HepG2 (cell line): ENCODE results near the gene CTRL. TPM values are rescaled to one million over a fixed set of nuclear protein-coding genes. Genes with fewer than 3 reads are reported as not detected.
A peak's percentile ranks its signal among the peaks of the same experiment; 100 is the strongest.

Experiments
- ATAC-seq: fragments of 200-7000 bp; cut with Tn5 transposase; 3 replicates; pipeline ENCODE4 v1.9.1; 2020; ENCODE audit warnings: mild to moderate bottlenecking, moderate library complexity
- BruUV-seq: library from RNA; stranded (reverse); fragments of 400-500 nt; replicated peaks from 2 replicates; lab custom pipeline; 2021; lab: Mats Ljungman, UMichigan
- CTCF ChIA-PET: fragments of 300-600 bp; formaldehyde crosslinking; extraction: SDS; loops from one replicate; lab custom pipeline; 2021; ENCODE audit warnings: low total read pairs, inconsistent platforms, low intra/inter-chr PET ratio; lab: Yijun Ruan, JAX
- POLR2A ChIA-PET: fragments of 350-600 bp; sonication (Branson Sonifier 250); formaldehyde crosslinking; loops from one replicate; lab custom pipeline; 2020; ENCODE audit warnings: antibody characterized with exemption, inconsistent platforms; lab: Yijun Ruan, JAX
- DNase-seq: peaks from one replicate; pipeline ENCODE4 v3.0.0-alpha.2; 2015; ENCODE audit warnings: low spot score
- FAIRE-seq: peaks from 3 replicates; lab custom pipeline; 2011; peaks lifted over from hg19 to GRCh38; lab: Jason Lieb, UNC
- H2AFZ ChIP-seq: one replicate; pipeline ENCODE4 v1.6.1; 2011; ENCODE audit warnings: low read length, inconsistent platforms
- H3K27ac ChIP-seq: fragments of 300-600 bp; 3 replicates; pipeline ENCODE4 v1.8.0; 2011; ENCODE audit warnings: mixed run types, mild to moderate bottlenecking, mixed read lengths, low read length, inconsistent platforms; ENCODE audit not compliant: insufficient read depth; ENCODE audit errors: extremely low read length
- H3K27me3 ChIP-seq, 2 experiments: fragments of 200-600 bp in 1 of 2; 2 replicates in 1 of 2; 3 replicates in 1 of 2; pipeline versions ENCODE4 v1.6.0 to v1.8.0; 2011; ENCODE audit warnings: low read length in 2 of 2, mild to moderate bottlenecking in 2 of 2, moderate library complexity in 2 of 2, inconsistent platforms in 1 of 2; ENCODE audit not compliant: insufficient read depth in 2 of 2, control insufficient read depth in 1 of 2
- H3K36me3 ChIP-seq, 2 experiments: fragments of 200-600 bp in 1 of 2; replicated peaks in 1 of 2; 2 replicates in 1 of 2; 3 replicates in 1 of 2; pipeline versions ENCODE4 v1.5.1 to v1.8.0; 2011; ENCODE audit warnings: low read length in 2 of 2, inconsistent platforms in 1 of 2; ENCODE audit not compliant: insufficient read depth in 2 of 2, control insufficient read depth in 1 of 2
- H3K4me1 ChIP-seq: 2 replicates; pipeline ENCODE4 v1.5.1; 2012; ENCODE audit warnings: low read length, inconsistent platforms; ENCODE audit not compliant: insufficient read depth
- H3K4me2 ChIP-seq: 2 replicates; pipeline ENCODE4 v1.6.0; 2011; ENCODE audit warnings: low read depth, low read length, inconsistent platforms
- H3K4me3 ChIP-seq, 3 experiments: fragments of 200-600 bp in 1 of 3; sonication (generic), shearing (Covaris generic) in 1 of 3; replicated peaks in 1 of 3; 2 replicates each; pipeline ENCODE4 v1.5.1; 2011 to 2016; ENCODE audit warnings: low read length in 3 of 3, inconsistent platforms in 2 of 3, low read depth in 2 of 3, mild to moderate bottlenecking in 2 of 3, control low read depth in 1 of 3, mixed read lengths in 1 of 3; ENCODE audit not compliant: insufficient read depth in 1 of 3
- H3K79me2 ChIP-seq: one replicate; pipeline ENCODE4 v1.6.1; 2011; ENCODE audit warnings: low read length, inconsistent platforms; ENCODE audit not compliant: insufficient read depth
- H3K9ac ChIP-seq: 2 replicates; pipeline ENCODE4 v1.6.0; 2011; ENCODE audit warnings: mild to moderate bottlenecking, low read depth, low read length, inconsistent platforms; ENCODE audit not compliant: insufficient read depth
- H3K9me3 ChIP-seq: 2 replicates; pipeline ENCODE4 v1.5.1; 2012; ENCODE audit warnings: mild to moderate bottlenecking, low read length
- H4K20me1 ChIP-seq: 2 replicates; pipeline ENCODE4 v1.6.0; 2011; ENCODE audit warnings: inconsistent platforms, mild to moderate bottlenecking, low read length, moderate library complexity; ENCODE audit not compliant: insufficient read depth
- CREB1 ChIP-seq, 2 experiments: fragments of 450-650 bp in 1 of 2; IDR thresholded peaks; 2 replicates each; pipeline ENCODE4 v1.6.1; 2016 to 2017; ENCODE audit warnings: control low read depth in 1 of 2, mild to moderate bottlenecking in 1 of 2, missing compliant biosample characterization in 1 of 2, missing genetic modification characterization in 1 of 2
- FOSL2 ChIP-seq: sonication (generic); formaldehyde crosslinking; IDR thresholded peaks from 2 replicates; pipeline ENCODE4 v1.4.0; 2020; ENCODE audit warnings: missing genetic modification reagents
- FOXA3 ChIP-seq: IDR thresholded peaks from 2 replicates; pipeline ENCODE4 v1.6.1; 2016; ENCODE audit warnings: missing genetic modification reagents, missing compliant biosample characterization
- MATR3 ChIP-seq: sonication (generic); formaldehyde crosslinking; IDR thresholded peaks from 2 replicates; pipeline ENCODE4 v1.4.0; 2020; ENCODE audit warnings: missing genetic modification reagents
- MZF1 ChIP-seq: sonication (generic); formaldehyde crosslinking; IDR thresholded peaks from 2 replicates; pipeline ENCODE4 v1.8.1; 2023; ENCODE audit warnings: mild to moderate bottlenecking, missing genetic modification reagents, borderline replicate concordance
- STAT5B ChIP-seq: sonication (generic); formaldehyde crosslinking; IDR thresholded peaks from 2 replicates; pipeline ENCODE4 v1.4.0; 2020; ENCODE audit warnings: missing genetic modification reagents
- ZNF101 ChIP-seq: sonication (generic); formaldehyde crosslinking; IDR thresholded peaks from 2 replicates; pipeline ENCODE4 v1.4.0; 2020; ENCODE audit warnings: mild to moderate bottlenecking, low read depth, missing genetic modification reagents, borderline replicate concordance
- ZNF263 ChIP-seq: sonication (generic); formaldehyde crosslinking; IDR thresholded peaks from 2 replicates; pipeline ENCODE4 v1.4.0; 2020; ENCODE audit warnings: missing genetic modification reagents
- WGBS: methylation state at CpG from one replicate; pipeline ENCODE4 v1.1.6; 2017; ENCODE audit warnings: low lambda C conversion rate; 5-methylcytosine and 5-hydroxymethylcytosine counted together
- in situ Hi-C: cut with HindIII; loops from 2 replicates; pipeline ENCODE4 v1.10.0; 2017; ENCODE audit warnings: low pct_unique_long_range_greater_than_20kb; ENCODE audit not compliant: extremely low pct_ligation_motif_present
- intact Hi-C: fragments of 100-400 bp; cut with micrococcal nuclease; formaldehyde crosslinking; loops from one replicate; pipeline ENCODE4 v1.10.0; 2022; ENCODE audit not compliant: unreplicated experiment
- polyA plus RNA-seq, 8 experiments: library from polyadenylated mRNA; depleted of rRNA in 3 of 8; stranded (reverse) in 7 of 8; unstranded in 1 of 8; fragments of >200 nt; fragmentation: Illumina TruSeq in 4 of 8; extraction: Trizol in 4 of 8; gene quantifications; 2 replicates each; pipeline versions ENCODE4 v1.2.1 to v1.2.3, GENCODE V29; 2011 to 2016; ENCODE audit warnings: low read depth in 4 of 8, missing spikeins in 1 of 8, mixed read lengths in 1 of 8; ENCODE audit not compliant: insufficient read depth in 1 of 8
- total RNA-seq, 5 experiments: library from RNA; depleted of rRNA; stranded (reverse); fragments of >200 nt; fragmentation: Illumina TruSeq; extraction: Trizol; gene quantifications; 2 replicates each; pipeline ENCODE4 v1.2.3, GENCODE V29; 2016; ENCODE audit warnings: low read depth in 1 of 5
- TF ChIP-seq, protein P1 (sequence below): sonication (generic); formaldehyde crosslinking; IDR thresholded peaks from 2 replicates; pipeline ENCODE4 v1.5.0; 2020; ENCODE audit warnings: missing genetic modification reagents
- TF ChIP-seq, protein P2 (sequence below): sonication (generic); formaldehyde crosslinking; IDR thresholded peaks from 2 replicates; pipeline ENCODE4 v1.8.0; 2022; ENCODE audit warnings: missing genetic modification reagents, mild to moderate bottlenecking, inconsistent platforms, borderline replicate concordance
- TF ChIP-seq, protein P3 (sequence below): sonication (generic); formaldehyde crosslinking; conservative IDR thresholded peaks from 2 replicates; pipeline ENCODE4 v1.4.0; 2020; ENCODE audit warnings: missing genetic modification reagents
- TF ChIP-seq, protein P4 (sequence below): IDR thresholded peaks from 2 replicates; pipeline ENCODE4 v1.6.1; 2016; ENCODE audit warnings: low read depth, control low read depth

CTRL gene
- total and polyA plus RNA-seq, 2 of the 13 experiments (the other 11 are each of a cell fraction or from before 2014, with no cell fraction given), result 1.9 to 2.7 TPM

DNA sequence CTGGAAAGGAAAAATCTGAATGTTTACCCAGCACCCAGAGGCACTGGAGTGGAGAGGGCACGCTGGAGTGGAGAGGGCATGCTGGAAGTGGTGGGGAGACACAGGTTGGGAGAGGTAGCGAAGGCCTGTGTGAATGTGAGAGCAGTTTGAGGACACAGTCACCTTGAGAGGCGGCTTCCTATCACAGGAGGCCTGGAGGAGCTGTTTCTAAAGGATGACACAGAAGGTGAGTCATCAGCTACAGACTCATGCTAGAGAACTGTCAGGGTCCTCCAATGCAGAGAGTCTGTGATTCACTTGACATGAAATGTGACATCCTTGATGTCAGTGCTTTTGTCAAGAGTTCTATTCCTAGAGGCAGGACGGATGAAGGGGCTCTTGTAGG lies 13.8 kb downstream of the CTRL start:
- Histone ChIP-seq H4K20me1 (peaks cover 6% of the 10 kb centered on the region; the same call in 1 of the 2 replicates), H3K27me3 (no peaks in the 10 kb centered on the region), H3K4me2 (no peak overlapping the region), H3K79me2 (no peaks in the 10 kb centered on the region), H3K9me3 (no peaks in the 10 kb centered on the region), H3K9ac (no peak overlapping the region), H3K36me3 (peaks cover 14 to 18% of the 10 kb centered on the region in 2 experiments; a peak in 4 of 5 replicates), H3K27ac (no peak overlapping the region), H2AFZ (no peak overlapping the region), H3K4me3 (no peak overlapping the region), H3K4me1 (peaks cover 34% of the 10 kb centered on the region)
- ATAC-seq, result no peak
- in situ Hi-C loops (no loop called here), intact Hi-C loops (no loop called here)
- DNase-seq, result peak; percentile 53
- WGBS, result 90% methylated on average over 4 of the region's 4 CpGs
- TF ChIP-seq CREB1 (IDR thresholded peaks at IDR 0.05) (peak; percentile 61), CREB1 (CRISPR knock-in tag; IDR thresholded peaks at IDR 0.05) (no peak), FOXA3 (CRISPR knock-in tag) (no peak), FOSL2 (peak; percentile 71)
- TF ChIP-seq, protein P1, sequence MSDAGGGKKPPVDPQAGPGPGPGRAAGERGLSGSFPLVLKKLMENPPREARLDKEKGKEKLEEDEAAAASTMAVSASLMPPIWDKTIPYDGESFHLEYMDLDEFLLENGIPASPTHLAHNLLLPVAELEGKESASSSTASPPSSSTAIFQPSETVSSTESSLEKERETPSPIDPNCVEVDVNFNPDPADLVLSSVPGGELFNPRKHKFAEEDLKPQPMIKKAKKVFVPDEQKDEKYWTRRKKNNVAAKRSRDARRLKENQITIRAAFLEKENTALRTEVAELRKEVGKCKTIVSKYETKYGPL (CRISPR knock-in tag), result no peak
- POLR2A ChIA-PET, result interaction anchor here (0.9 kb wide), 1 partner anchor 14 kb away, joined by 3 read pairs; the partner anchor contains the start of gene CTRL
- CTCF ChIA-PET, result no interaction called here
- BruUV-seq, result no TSS peak
- no peak for FAIRE-seq

GRCh38 chr16:67917140-67917851 lies 14.4 kb downstream of the CTRL start:
- Histone ChIP-seq H3K9me3 (no peaks in the 10 kb centered on the region), H3K4me3 (no peak overlapping the region), H3K4me2 (no peak overlapping the region), H3K79me2 (no peaks in the 10 kb centered on the region), H3K27me3 (no peaks in the 10 kb centered on the region), H3K9ac (no peak overlapping the region), H3K4me1 (peaks cover 34% of the 10 kb centered on the region), H3K27ac (no peak overlapping the region), H4K20me1 (peaks cover 6% of the 10 kb centered on the region; the same call in 1 of the 2 replicates), H3K36me3 (peaks cover 14 to 16% of the 10 kb centered on the region in 2 experiments; a peak in 4 of 5 replicates), H2AFZ (no peak overlapping the region)
- FAIRE-seq, result no peak
- ChIA-PET POLR2A (interaction anchor here (0.9 to 1.2 kb wide), 2 partner anchors 14 to 318 kb away, joined by 3 to 4 read pairs; partner anchors contain the start of gene CTRL), CTCF (no interaction called here)
- 83% methylated on average over 4 of the region's 6 CpGs for WGBS
- no TSS peak for BruUV-seq
- no peak for DNase-seq
- intact Hi-C loops, result no loop called here
- no peak for ATAC-seq
- in situ Hi-C loops, result no loop called here
- TF ChIP-seq, protein P2, sequence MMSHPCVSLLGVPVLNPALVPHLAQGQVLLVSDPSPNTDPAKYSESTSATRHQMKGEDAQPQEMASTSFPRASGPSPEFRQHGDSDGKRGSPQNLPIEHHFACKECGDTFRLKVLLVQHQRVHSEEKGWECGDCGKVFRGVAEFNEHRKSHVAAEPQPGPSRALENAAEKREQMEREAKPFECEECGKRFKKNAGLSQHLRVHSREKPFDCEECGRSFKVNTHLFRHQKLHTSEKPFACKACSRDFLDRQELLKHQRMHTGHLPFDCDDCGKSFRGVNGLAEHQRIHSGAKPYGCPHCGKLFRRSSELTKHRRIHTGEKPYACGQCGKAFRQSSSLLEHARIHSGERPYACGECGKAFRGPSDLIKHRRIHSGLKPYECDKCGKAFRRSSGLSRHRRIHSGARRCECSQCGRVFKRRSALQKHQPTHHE (CRISPR knock-in tag), result no peak
- TF ChIP-seq ZNF101 (CRISPR knock-in tag), result no peak
- TF ChIP-seq MATR3 (CRISPR knock-in tag), result no peak
- peak; percentile 28; the same call in 1 of the 2 replicates for TF ChIP-seq ZNF263 (CRISPR knock-in tag)
- TF ChIP-seq, protein P3, sequence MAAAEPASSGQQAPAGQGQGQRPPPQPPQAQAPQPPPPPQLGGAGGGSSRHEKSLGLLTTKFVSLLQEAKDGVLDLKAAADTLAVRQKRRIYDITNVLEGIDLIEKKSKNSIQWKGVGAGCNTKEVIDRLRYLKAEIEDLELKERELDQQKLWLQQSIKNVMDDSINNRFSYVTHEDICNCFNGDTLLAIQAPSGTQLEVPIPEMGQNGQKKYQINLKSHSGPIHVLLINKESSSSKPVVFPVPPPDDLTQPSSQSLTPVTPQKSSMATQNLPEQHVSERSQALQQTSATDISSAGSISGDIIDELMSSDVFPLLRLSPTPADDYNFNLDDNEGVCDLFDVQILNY, result no peak
- TF ChIP-seq, protein P4, sequence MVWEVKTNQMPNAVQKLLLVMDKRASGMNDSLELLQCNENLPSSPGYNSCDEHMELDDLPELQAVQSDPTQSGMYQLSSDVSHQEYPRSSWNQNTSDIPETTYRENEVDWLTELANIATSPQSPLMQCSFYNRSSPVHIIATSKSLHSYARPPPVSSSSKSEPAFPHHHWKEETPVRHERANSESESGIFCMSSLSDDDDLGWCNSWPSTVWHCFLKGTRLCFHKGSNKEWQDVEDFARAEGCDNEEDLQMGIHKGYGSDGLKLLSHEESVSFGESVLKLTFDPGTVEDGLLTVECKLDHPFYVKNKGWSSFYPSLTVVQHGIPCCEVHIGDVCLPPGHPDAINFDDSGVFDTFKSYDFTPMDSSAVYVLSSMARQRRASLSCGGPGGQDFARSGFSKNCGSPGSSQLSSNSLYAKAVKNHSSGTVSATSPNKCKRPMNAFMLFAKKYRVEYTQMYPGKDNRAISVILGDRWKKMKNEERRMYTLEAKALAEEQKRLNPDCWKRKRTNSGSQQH (CRISPR knock-in tag), result no peak
- TF ChIP-seq MZF1 (CRISPR knock-in tag), result no peak
- no peak for TF ChIP-seq STAT5B (CRISPR knock-in tag)
